ENCODE measurements around the gene CARMIL1. TPM values are rescaled to one million over a fixed set of nuclear protein-coding genes. Genes with fewer than 3 reads are reported as not detected.

Gene CARMIL1
- total RNA-seq, 4 donors from 2014 or later = 13.9 to 47.6 (median 30.4) TPM

- TF ChIP-seq CTCF (IDR thresholded peaks at IDR 0.05; ENCODE audit: low read depth) = no peak
Measured at GRCh38 chr6:25387483-25387882, 108.3 kb downstream of the CARMIL1 start.

GRCh38 chr6:25387911-25388310, 108.7 kb downstream of the CARMIL1 start:
- TF ChIP-seq CTCF (IDR thresholded peaks at IDR 0.05; ENCODE audit: low read depth) = no peak

DNA sequence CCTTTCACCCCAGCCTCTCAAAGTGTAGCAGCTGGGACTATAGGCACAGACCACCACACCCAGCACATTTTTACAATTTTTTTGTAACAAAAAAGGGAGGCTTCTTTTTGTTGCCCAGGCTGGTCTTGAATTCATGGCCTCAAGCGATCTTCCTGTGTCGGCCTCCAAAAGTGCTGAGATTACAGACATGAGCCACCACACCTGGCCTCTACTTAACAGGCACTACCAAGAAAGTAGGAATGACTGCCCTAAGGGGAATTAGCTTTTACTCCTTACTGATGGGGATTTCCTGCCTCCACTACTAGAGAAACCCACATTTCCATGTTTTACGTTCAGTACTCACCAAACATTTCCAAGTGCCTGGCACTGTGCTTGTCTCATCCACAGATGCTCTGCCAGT, 109.6 kb downstream of the CARMIL1 start:
- no peak for TF ChIP-seq CTCF (IDR thresholded peaks at IDR 0.05; ENCODE audit: low read depth)

DNA sequence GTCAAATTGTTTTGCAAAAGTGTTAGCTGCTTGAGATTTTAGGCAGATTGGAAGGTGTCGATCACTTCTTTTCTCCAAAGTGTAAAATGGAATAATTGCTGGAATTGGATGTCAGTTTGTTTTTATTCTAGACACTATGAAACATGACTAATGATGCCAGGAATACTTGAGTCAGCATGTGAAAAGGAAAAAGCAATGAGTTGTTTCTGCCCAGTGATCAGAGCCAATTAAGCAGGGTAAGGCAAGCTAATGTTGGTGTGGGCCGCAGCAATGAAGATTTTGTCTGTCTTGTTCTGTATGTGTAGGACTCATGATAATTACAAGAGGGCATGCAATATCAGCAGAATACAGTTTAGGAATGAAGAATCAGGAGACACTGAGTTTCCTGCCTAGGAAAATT, 110.3 kb downstream of the CARMIL1 start:
- no peak for TF ChIP-seq CTCF (IDR thresholded peaks at IDR 0.05; ENCODE audit: low read depth)

DNA sequence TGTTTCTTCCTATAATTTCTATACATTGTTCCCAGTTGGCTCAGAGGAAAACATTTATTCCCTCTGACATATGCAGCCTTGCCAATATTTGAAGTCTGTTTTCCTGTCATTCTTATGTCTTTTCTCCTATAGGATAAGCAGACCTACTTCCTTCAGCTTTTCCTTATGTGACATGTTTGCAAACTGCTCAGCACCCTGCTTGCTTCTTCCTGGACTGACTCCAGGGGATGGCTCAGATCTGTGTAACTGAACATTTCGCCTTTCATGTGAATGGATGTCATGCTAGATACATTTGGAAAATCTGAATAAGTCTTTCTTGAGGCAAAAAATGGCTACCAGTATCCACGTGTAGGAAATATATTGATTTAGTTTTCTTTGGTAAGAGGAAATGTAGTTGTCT, 113.2 kb downstream of the CARMIL1 start:
- no peak for TF ChIP-seq CTCF (IDR thresholded peaks at IDR 0.05; ENCODE audit: low read depth)

DNA sequence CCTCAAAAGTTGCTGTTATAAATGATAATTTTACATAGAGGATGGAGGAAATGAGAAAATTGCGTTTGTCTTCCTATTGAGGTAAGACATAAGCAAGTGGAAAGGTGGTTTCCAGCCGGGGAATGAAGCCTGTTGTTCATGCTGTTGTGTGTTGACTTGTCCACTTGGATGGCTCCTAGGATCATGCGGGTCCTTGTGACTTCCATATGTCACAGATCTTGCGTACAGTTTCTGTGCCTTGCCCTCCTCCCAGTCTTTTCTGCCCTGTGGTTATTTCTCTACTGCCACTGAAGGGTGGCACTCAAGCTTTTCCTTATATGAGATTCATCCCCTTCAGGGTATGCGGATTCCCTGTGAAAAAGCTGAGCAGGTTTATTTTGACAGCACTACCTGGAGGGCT, 116.6 kb downstream of the CARMIL1 start:
- no peak for TF ChIP-seq CTCF (IDR thresholded peaks at IDR 0.05; ENCODE audit: low read depth)

DNA sequence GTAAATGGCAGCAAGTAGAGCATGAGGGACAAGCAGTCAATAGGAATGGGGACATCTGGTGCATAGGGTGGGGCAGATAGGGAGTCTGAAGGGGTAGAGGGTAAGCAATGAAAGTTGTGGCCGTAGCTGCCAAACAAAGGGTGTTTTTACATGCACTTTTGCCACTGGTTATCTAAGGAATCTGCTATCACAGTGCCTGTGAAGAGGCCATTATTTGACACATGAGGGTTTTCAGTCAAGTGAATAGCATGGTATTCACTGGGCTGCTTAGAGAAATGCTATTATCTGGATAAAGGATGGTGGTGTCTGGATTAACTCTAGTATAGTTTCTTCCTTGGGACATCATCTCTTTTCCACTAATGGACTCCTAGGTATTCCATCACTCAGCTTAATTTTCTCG, 118.2 kb downstream of the CARMIL1 start:
- TF ChIP-seq CTCF (IDR thresholded peaks at IDR 0.05; ENCODE audit: low read depth) = no peak

Measured in subcutaneous adipose tissue (tissue), 4 donors.